Large intestine (tissue), 12 donors: ENCODE results near the gene AIG1. TPM values are rescaled to one million over a fixed set of nuclear protein-coding genes. Genes with fewer than 3 reads are reported as not detected.
"Not testable (repeated sequence)": the region's sequence is repeated elsewhere in the genome, so short reads cannot be mapped to it uniquely, and the experiment has no call there.

Source experiments
- DNase-seq, 2 donors: peaks; one replicate each; pipeline versions ENCODE4 v3.0.0 to v3.0.0-alpha.2; 2013
- H3K27ac ChIP-seq: one replicate; pipeline ENCODE4 v1.5.1; 2013; ENCODE audit warnings: low read length
- H3K27me3 ChIP-seq: 2 replicates; pipeline ENCODE4 v1.6.1; 2013; ENCODE audit warnings: low read length; ENCODE audit not compliant: control insufficient read depth, insufficient read depth
- H3K36me3 ChIP-seq: 2 replicates; pipeline ENCODE4 v1.6.1; 2013; ENCODE audit warnings: low read length; ENCODE audit not compliant: control insufficient read depth, insufficient read depth
- H3K4me1 ChIP-seq: one replicate; pipeline ENCODE4 v1.6.1; 2013; ENCODE audit warnings: low read length; ENCODE audit not compliant: control insufficient read depth, insufficient read depth
- H3K4me3 ChIP-seq: one replicate; pipeline ENCODE4 v1.5.1; 2013; ENCODE audit warnings: low read length
- H3K9me3 ChIP-seq: one replicate; pipeline ENCODE4 v1.6.1; 2013; ENCODE audit warnings: mild to moderate bottlenecking, low read depth, low read length, moderate library complexity; ENCODE audit not compliant: control insufficient read depth
- WGBS: methylation state at CpG from one replicate; pipeline ENCODE4 v1.1.5; 2013; ENCODE audit warnings: low lambda C conversion rate; ENCODE audit not compliant: insufficient coverage; 5-methylcytosine and 5-hydroxymethylcytosine counted together
- long read RNA-seq, 11 donors: transcript quantifications; one replicate each; lab custom pipeline, GENCODE V29; 2026
- polyA plus RNA-seq: library from polyadenylated mRNA; unstranded; fragments of 120-200 nt; gene quantifications from one replicate; pipeline ENCODE4 v1.2.1, GENCODE V29; 2013

AIG1 gene
- polyA plus RNA-seq, result 180 TPM
- long read RNA-seq, donor 1, transcript AIG1-203 (2 exons, 559 nt), result minor isoform, 10 of 100 reads
- long read RNA-seq, donor 1, transcript AIG1-202 (6 exons, 1,395 nt), result major isoform, 40 of 100 reads
- long read RNA-seq, donor 1, partial matches to known transcripts, result 45 of 100 reads
- long read RNA-seq, donor 1, other reads (novel, unspliced or antisense), result 0 of 100 reads
- long read RNA-seq, donor 2, transcript AIG1-208 (4 exons, 3,393 nt), result minor isoform, 6 of 233 reads
- long read RNA-seq, donor 2, transcript AIG1-202 (6 exons, 1,395 nt), result major isoform, 72 of 233 reads
- long read RNA-seq, donor 2, transcript AIG1-203 (2 exons, 559 nt), result minor isoform, 12 of 233 reads
- long read RNA-seq, donor 2, partial matches to known transcripts, result 137 of 233 reads
- long read RNA-seq, donor 2, other reads (novel, unspliced or antisense), result 6 of 233 reads
- long read RNA-seq, donor 3, transcript AIG1-208 (4 exons, 3,393 nt), result minor isoform, 5 of 270 reads
- long read RNA-seq, donor 3, transcript AIG1-203 (2 exons, 559 nt), result minor isoform, 15 of 270 reads
- long read RNA-seq, donor 3, transcript AIG1-202 (6 exons, 1,395 nt), result major isoform, 110 of 270 reads
- long read RNA-seq, donor 3, partial matches to known transcripts, result 139 of 270 reads
- long read RNA-seq, donor 3, other reads (novel, unspliced or antisense), result 0 of 270 reads
- long read RNA-seq, donor 4, transcript AIG1-202 (6 exons, 1,395 nt), result major isoform, 13 of 14 reads
- long read RNA-seq, donor 4, partial matches to known transcripts, result 0 of 14 reads
- long read RNA-seq, donor 4, other reads (novel, unspliced or antisense), result 0 of 14 reads
- long read RNA-seq, donor 5, transcript AIG1-202 (6 exons, 1,395 nt), result major isoform, 18 of 38 reads
- long read RNA-seq, donor 5, partial matches to known transcripts, result 15 of 38 reads
- long read RNA-seq, donor 5, other reads (novel, unspliced or antisense), result 0 of 38 reads
- long read RNA-seq, donor 6, transcript AIG1-208 (4 exons, 3,393 nt), result minor isoform, 5 of 119 reads
- long read RNA-seq, donor 6, transcript AIG1-203 (2 exons, 559 nt), result minor isoform, 7 of 119 reads
- long read RNA-seq, donor 6, transcript AIG1-202 (6 exons, 1,395 nt), result major isoform, 50 of 119 reads
- long read RNA-seq, donor 6, partial matches to known transcripts, result 56 of 119 reads
- long read RNA-seq, donor 6, other reads (novel, unspliced or antisense), result 0 of 119 reads
- long read RNA-seq, donor 7, transcript AIG1-202 (6 exons, 1,395 nt), result major isoform, 11 of 22 reads
- long read RNA-seq, donor 7, partial matches to known transcripts, result 6 of 22 reads
- long read RNA-seq, donor 7, other reads (novel, unspliced or antisense), result 0 of 22 reads
- long read RNA-seq, donor 8, transcript AIG1-202 (6 exons, 1,395 nt), result major isoform, 82 of 206 reads
- long read RNA-seq, donor 8, transcript AIG1-203 (2 exons, 559 nt), result minor isoform, 16 of 206 reads
- long read RNA-seq, donor 8, partial matches to known transcripts, result 96 of 206 reads
- long read RNA-seq, donor 8, other reads (novel, unspliced or antisense), result 8 of 206 reads
- long read RNA-seq, donor 9, transcript AIG1-208 (4 exons, 3,393 nt), result minor isoform, 6 of 154 reads
- long read RNA-seq, donor 9, transcript AIG1-203 (2 exons, 559 nt), result minor isoform, 17 of 154 reads
- long read RNA-seq, donor 9, transcript AIG1-202 (6 exons, 1,395 nt), result major isoform, 58 of 154 reads
- long read RNA-seq, donor 9, partial matches to known transcripts, result 67 of 154 reads
- long read RNA-seq, donor 9, other reads (novel, unspliced or antisense), result 5 of 154 reads
- long read RNA-seq, donor 10, transcript AIG1-202 (6 exons, 1,395 nt), result major isoform, 77 of 179 reads
- long read RNA-seq, donor 10, transcript AIG1-208 (4 exons, 3,393 nt), result minor isoform, 7 of 179 reads
- long read RNA-seq, donor 10, transcript AIG1-203 (2 exons, 559 nt), result minor isoform, 17 of 179 reads
- long read RNA-seq, donor 10, partial matches to known transcripts, result 70 of 179 reads
- long read RNA-seq, donor 10, other reads (novel, unspliced or antisense), result 6 of 179 reads
- long read RNA-seq, donor 11, transcript AIG1-203 (2 exons, 559 nt), result minor isoform, 7 of 104 reads
- long read RNA-seq, donor 11, transcript AIG1-202 (6 exons, 1,395 nt), result major isoform, 48 of 104 reads
- long read RNA-seq, donor 11, partial matches to known transcripts, result 47 of 104 reads
- long read RNA-seq, donor 11, other reads (novel, unspliced or antisense), result 0 of 104 reads

- Histone ChIP-seq H3K27me3 (no peaks in the 10 kb centered on the region), H3K4me3 (peak within 1 kb of the TSS; percentile 92), H3K36me3 (no peaks in the 10 kb centered on the region), H3K4me1 (peaks cover 34% of the 10 kb centered on the region), H3K27ac (peak within 1 kb of the TSS; percentile 100), H3K9me3 (peaks cover 6% of the 10 kb centered on the region)
- DNase-seq, result peak in 1 of 2 donors; percentile 86
- WGBS, result no CpG with 5 or more reads among the region's 50 CpGs
Observed at GRCh38 chr6:143060806-143061596, at the start of gene AIG1. TSS of gene AIG1 (plus strand) at chr6:143060889. CDS start at chr6:143060926, 37 bp downstream.

DNA sequence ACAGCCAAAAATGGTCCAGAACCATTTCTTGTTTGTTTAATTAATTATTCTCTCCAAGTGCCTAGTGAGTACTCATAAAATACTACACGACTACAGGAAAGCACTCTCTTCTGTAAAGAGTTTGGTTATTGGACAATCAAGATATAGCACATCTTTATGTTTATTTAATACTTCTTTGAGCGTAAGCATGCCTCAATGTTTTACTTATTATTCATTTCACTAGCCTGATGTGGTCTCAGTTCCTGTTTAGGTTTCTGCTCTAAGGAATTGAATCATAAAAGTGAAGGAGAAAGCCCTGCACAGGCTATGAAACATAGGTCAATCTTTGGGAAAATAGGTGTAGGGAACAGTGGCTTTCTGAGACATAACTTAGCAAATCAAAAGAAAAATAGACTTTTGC, 45.9 kb upstream of the AIG1 start:
- Histone ChIP-seq H3K9me3 (no peaks in the 10 kb centered on the region), H3K4me3 (no peak overlapping the region), H3K36me3 (no peaks in the 10 kb centered on the region), H3K27me3 (no peaks in the 10 kb centered on the region), H3K27ac (no peak overlapping the region), H3K4me1 (no peaks in the 10 kb centered on the region)
- DNase-seq, result no peak
- no CpG with 5 or more reads among the region's 2 CpGs for WGBS

- H3K27me3 ChIP-seq, result no peaks in the 10 kb centered on the region
- DNase-seq, result no peak
- H3K9me3 ChIP-seq, result no peaks in the 10 kb centered on the region
- no CpG with 5 or more reads among the region's 4 CpGs for WGBS
- no peaks in the 10 kb centered on the region for H3K36me3 ChIP-seq
- no peak overlapping the region for H3K27ac ChIP-seq
- H3K4me1 ChIP-seq, result no peaks in the 10 kb centered on the region
- H3K4me3 ChIP-seq, result no peak overlapping the region
Observed at GRCh38 chr6:143015300-143015706, 45.4 kb upstream of the AIG1 start.

GRCh38 chr6:143018955-143019354, 41.7 kb upstream of the AIG1 start:
- Histone ChIP-seq H3K36me3 (no peaks in the 10 kb centered on the region), H3K9me3 (no peaks in the 10 kb centered on the region), H3K27me3 (no peaks in the 10 kb centered on the region), H3K4me3 (no peak overlapping the region), H3K4me1 (peaks cover 3% of the 10 kb centered on the region), H3K27ac (no peak overlapping the region)
- 83% methylated on average over 1 of the region's 5 CpGs for WGBS
- no peak for DNase-seq

DNA sequence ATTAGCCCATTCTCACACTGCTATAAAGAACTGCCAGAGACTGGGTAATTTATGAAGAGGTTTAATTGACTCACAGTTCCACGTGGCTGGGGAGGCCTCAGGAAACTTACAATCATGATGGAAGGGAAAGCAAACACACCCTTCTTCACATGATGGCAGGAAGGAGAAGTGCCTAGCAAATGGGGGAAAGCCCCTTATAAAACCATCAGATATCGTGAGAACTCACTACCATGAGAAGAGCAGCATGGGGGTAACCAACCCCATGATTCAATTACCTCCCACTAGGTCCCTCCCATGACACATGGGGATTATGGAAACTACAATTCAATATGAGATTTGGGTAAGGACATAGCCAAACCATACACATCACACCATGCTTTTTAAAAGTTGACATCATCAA, 39.8 kb upstream of the AIG1 start:
- H3K27me3 ChIP-seq, H3K4me3 ChIP-seq, H3K9me3 ChIP-seq, H3K4me1 ChIP-seq, H3K36me3 ChIP-seq, DNase-seq, H3K27ac ChIP-seq: not testable (repeated sequence)
- no CpG with 5 or more reads among the region's 2 CpGs for WGBS

DNA sequence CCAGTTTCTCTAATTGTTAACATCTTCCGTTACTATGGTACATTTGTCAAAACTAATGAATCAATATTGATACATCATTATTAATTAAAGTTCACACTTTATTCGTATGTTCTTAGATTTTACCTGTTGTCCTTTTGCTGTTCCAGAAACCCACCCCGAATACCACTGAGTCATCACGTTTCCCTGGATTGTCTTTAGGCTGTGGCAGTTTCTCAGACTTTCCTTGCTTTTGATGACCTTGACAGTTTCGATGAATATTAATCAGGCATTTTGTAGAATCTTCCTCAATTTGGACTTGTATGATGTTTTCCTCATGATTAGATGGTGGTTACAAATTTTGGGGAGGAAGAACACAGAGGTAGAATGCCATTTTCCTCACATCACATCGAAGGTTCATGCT, 39.1 kb upstream of the AIG1 start:
- WGBS, result 92% methylated on average over 2 of the region's 6 CpGs
- peaks cover 3% of the 10 kb centered on the region for H3K4me1 ChIP-seq
- DNase-seq, result no peak
- no peak overlapping the region for H3K4me3 ChIP-seq
- no peaks in the 10 kb centered on the region for H3K27me3 ChIP-seq
- no peaks in the 10 kb centered on the region for H3K36me3 ChIP-seq
- H3K27ac ChIP-seq, result no peak overlapping the region
- no peaks in the 10 kb centered on the region for H3K9me3 ChIP-seq

- no peak overlapping the region for H3K4me3 ChIP-seq
- H3K4me1 ChIP-seq, result peaks cover 3% of the 10 kb centered on the region
- H3K36me3 ChIP-seq, result no peaks in the 10 kb centered on the region
- no peaks in the 10 kb centered on the region for H3K9me3 ChIP-seq
- DNase-seq, result peak; percentile 22 to 60
- WGBS, result no CpG with 5 or more reads among the region's 2 CpGs
- H3K27ac ChIP-seq, result no peak overlapping the region
- H3K27me3 ChIP-seq, result no peaks in the 10 kb centered on the region
Observed at GRCh38 chr6:143022587-143022986, 38.1 kb upstream of the AIG1 start.

DNA sequence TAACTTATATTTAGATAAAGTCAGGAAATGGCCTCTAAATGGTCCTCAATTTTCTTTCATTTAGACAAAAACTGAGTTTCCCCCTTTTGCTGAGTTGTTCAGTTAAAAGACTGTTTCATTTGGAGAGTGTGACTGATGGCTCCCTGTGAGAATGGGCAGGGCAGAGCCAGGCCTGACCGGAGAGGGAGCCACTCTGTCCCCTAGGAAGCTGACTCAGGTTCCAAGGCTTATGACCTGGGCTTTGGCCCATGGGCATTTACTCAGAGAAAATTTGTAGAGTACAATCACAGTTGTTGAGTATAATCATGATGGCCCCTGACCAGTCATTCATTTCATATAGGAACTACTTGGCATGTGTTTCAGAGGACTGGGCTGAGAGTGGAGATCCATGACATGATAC, 37.0 kb upstream of the AIG1 start:
- Histone ChIP-seq H3K4me3 (no peak overlapping the region), H3K27ac (no peak overlapping the region), H3K36me3 (no peaks in the 10 kb centered on the region), H3K4me1 (peaks cover 3% of the 10 kb centered on the region), H3K9me3 (no peaks in the 10 kb centered on the region), H3K27me3 (no peaks in the 10 kb centered on the region)
- DNase-seq, result no peak
- no CpG with 5 or more reads among the region's 1 CpG for WGBS
